Prostate gland (tissue), 2 donors: ENCODE data around the gene PLEKHN1.

Source experiments
- CTCF ChIP-seq, 4 experiments: fragments of 200-600 bp in 2 of 4; fragments of 450-650 bp in 2 of 4; sonication (generic) in 2 of 4; IDR thresholded peaks; 1 replicate in 3 of 4; 2 replicates in 1 of 4; pipeline ENCODE4 v1.5.1; 2016 to 2019; ENCODE audit warnings: antibody characterized with exemption in 4 of 4, mild to moderate bottlenecking in 2 of 4, moderate library complexity in 2 of 4
- POLR2A ChIP-seq: fragments of 450-650 bp; IDR thresholded peaks from one replicate; pipeline ENCODE4 v1.6.1; 2016; ENCODE audit warnings: antibody characterized with exemption, mild to moderate bottlenecking

DNA sequence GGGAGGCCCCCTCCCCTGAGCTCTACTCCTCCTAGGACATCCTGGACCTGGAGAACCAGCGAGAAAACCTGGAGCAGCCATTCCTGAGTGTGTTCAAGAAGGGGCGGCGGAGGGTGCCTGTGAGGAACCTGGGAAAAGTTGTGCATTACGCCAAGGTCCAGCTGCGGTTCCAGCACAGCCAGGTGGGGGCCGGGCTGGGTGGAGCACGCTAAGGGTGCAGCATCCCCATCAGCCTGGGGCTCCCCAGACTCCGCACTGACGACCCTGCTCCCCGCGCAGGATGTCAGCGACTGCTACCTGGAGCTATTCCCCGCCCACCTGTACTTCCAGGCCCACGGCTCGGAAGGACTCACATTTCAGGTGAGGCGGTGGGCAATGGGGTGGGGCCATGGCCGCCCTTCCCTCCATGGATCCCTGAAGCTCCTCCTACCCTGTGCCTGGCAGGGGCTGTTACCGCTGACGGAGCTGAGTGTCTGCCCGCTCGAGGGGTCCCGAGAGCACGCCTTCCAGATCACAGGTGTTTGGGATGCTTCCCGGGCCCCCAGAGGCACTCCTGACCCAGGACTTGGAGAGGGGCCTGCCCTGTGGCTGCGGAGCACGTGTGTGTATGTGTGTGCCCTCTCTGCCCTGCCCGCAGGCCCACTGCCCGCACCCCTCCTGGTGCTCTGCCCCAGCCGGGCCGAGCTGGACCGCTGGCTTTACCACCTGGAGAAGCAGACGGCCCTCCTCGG lies 4.1 kb downstream of the PLEKHN1 start:
- TF ChIP-seq CTCF (IDR thresholded peaks at IDR 0.05) (no peak), POLR2A (no peak)
